T-helper 2 cell treated with Interferon-gamma antibody and Interleukin-4, amounts not matched to agents 5 μg/mL and 100 μg/mL, for 36 hours (primary cell): ENCODE results near the gene CELA2B.
"Not testable (repeated sequence)": the region's sequence is repeated elsewhere in the genome, so short reads cannot be mapped to it uniquely, and the experiment has no call there.

Experiments
- DNase-seq: peaks from one replicate; pipeline ENCODE4 v3.0.0; 2021; ENCODE audit warnings: low spot score
- H3K27ac Mint-ChIP-seq: one replicate; pipeline ENCODE4 v1.8.0; 2021; ENCODE audit warnings: mild to moderate bottlenecking, mixed read lengths
- H3K27me3 Mint-ChIP-seq: one replicate; pipeline ENCODE4 v1.8.0; 2021; ENCODE audit warnings: low read depth, mixed read lengths
- H3K36me3 Mint-ChIP-seq: one replicate; pipeline ENCODE4 v1.8.0; 2021; ENCODE audit warnings: low read depth, mixed read lengths
- H3K4me1 Mint-ChIP-seq: one replicate; pipeline ENCODE4 v1.8.0; 2021; ENCODE audit warnings: low read depth, mixed read lengths
- H3K4me3 Mint-ChIP-seq: one replicate; pipeline ENCODE4 v1.8.0; 2022; ENCODE audit warnings: mild to moderate bottlenecking, moderate library complexity, mixed read lengths
- H3K9me3 Mint-ChIP-seq: one replicate; pipeline ENCODE4 v1.8.0; 2021; ENCODE audit warnings: mixed read lengths

Gene CELA2B

GRCh38 chr1:15452866-15453571, 22.9 kb upstream of the CELA2B start:
- Mint-ChIP-seq H3K9me3 (no peaks in the 10 kb centered on the region), H3K4me1 (no peaks in the 10 kb centered on the region), H3K4me3 (no peak overlapping the region), H3K36me3 (no peaks in the 10 kb centered on the region), H3K27ac (no peak overlapping the region), H3K27me3 (peaks cover 4% of the 10 kb centered on the region)
- no peak for DNase-seq

- Mint-ChIP-seq H3K4me3 (no peak overlapping the region), H3K27me3 (peaks cover 4% of the 10 kb centered on the region), H3K9me3 (no peaks in the 10 kb centered on the region), H3K36me3 (no peaks in the 10 kb centered on the region), H3K27ac (no peak overlapping the region), H3K4me1 (no peaks in the 10 kb centered on the region)
- no peak for DNase-seq
Measured at GRCh38 chr1:15453734-15454133, 22.2 kb upstream of the CELA2B start.

GRCh38 chr1:15454256-15454655, 21.6 kb upstream of the CELA2B start:
- Mint-ChIP-seq H3K36me3 (no peaks in the 10 kb centered on the region), H3K4me1 (no peaks in the 10 kb centered on the region), H3K4me3 (no peak overlapping the region), H3K27ac (no peak overlapping the region), H3K9me3 (no peaks in the 10 kb centered on the region), H3K27me3 (peaks cover 4% of the 10 kb centered on the region)
- DNase-seq = no peak

GRCh38 chr1:15455522-15455921, 20.4 kb upstream of the CELA2B start:
- no peak for DNase-seq
- Mint-ChIP-seq H3K27ac (no peak overlapping the region), H3K27me3 (peaks cover 4% of the 10 kb centered on the region), H3K4me1 (no peaks in the 10 kb centered on the region), H3K9me3 (no peaks in the 10 kb centered on the region), H3K36me3 (no peaks in the 10 kb centered on the region), H3K4me3 (no peak overlapping the region)

- DNase-seq = no peak
- Mint-ChIP-seq H3K9me3 (no peaks in the 10 kb centered on the region), H3K4me3 (no peak within 1 kb of the TSS), H3K27ac (no peak within 1 kb of the TSS), H3K27me3 (no peaks in the 10 kb centered on the region), H3K4me1 (no peaks in the 10 kb centered on the region), H3K36me3 (no peaks in the 10 kb centered on the region)
Measured at GRCh38 chr1:15456313-15456954, 19.5 kb upstream of the CELA2B start, which contains the start of gene CELA2A. CELA2A (plus strand) TSS chr1:15456732; CDS start chr1:15456754, 22 bp downstream.

- no peaks in the 10 kb centered on the region for H3K9me3 Mint-ChIP-seq
- H3K4me1 Mint-ChIP-seq = no peaks in the 10 kb centered on the region
- no peak for DNase-seq
- no peaks in the 10 kb centered on the region for H3K27me3 Mint-ChIP-seq
- no peaks in the 10 kb centered on the region for H3K36me3 Mint-ChIP-seq
- H3K27ac Mint-ChIP-seq = no peak overlapping the region
- H3K4me3 Mint-ChIP-seq = no peak overlapping the region
Measured at GRCh38 chr1:15457585-15457984, 18.3 kb upstream of the CELA2B start.

GRCh38 chr1:15458388-15458787, 17.5 kb upstream of the CELA2B start:
- H3K27me3 Mint-ChIP-seq, H3K4me1 Mint-ChIP-seq, H3K4me3 Mint-ChIP-seq, DNase-seq, H3K27ac Mint-ChIP-seq, H3K9me3 Mint-ChIP-seq, H3K36me3 Mint-ChIP-seq: not testable (repeated sequence)

- DNase-seq = no peak
- H3K27ac Mint-ChIP-seq = no peak overlapping the region
- no peaks in the 10 kb centered on the region for H3K27me3 Mint-ChIP-seq
- H3K4me3 Mint-ChIP-seq = no peak overlapping the region
- H3K9me3 Mint-ChIP-seq = no peaks in the 10 kb centered on the region
- no peaks in the 10 kb centered on the region for H3K36me3 Mint-ChIP-seq
- no peaks in the 10 kb centered on the region for H3K4me1 Mint-ChIP-seq
Measured at GRCh38 chr1:15459771-15460707, 15.9 kb upstream of the CELA2B start.

- no peak for DNase-seq
- no peak overlapping the region for H3K27ac Mint-ChIP-seq
Measured at GRCh38 chr1:15460708-15461095, 15.2 kb upstream of the CELA2B start.

GRCh38 chr1:15463064-15463800, 12.7 kb upstream of the CELA2B start:
- not testable (repeated sequence) for H3K9me3 Mint-ChIP-seq, H3K4me3 Mint-ChIP-seq, DNase-seq, H3K36me3 Mint-ChIP-seq, H3K27me3 Mint-ChIP-seq, H3K27ac Mint-ChIP-seq, H3K4me1 Mint-ChIP-seq

More at GRCh38 chr1:15460708-15461095, 15.2 kb upstream of the CELA2B start:
- no peaks in the 10 kb centered on the region for H3K36me3 Mint-ChIP-seq
- H3K4me1 Mint-ChIP-seq = no peaks in the 10 kb centered on the region
- no peaks in the 10 kb centered on the region for H3K9me3 Mint-ChIP-seq
- no peaks in the 10 kb centered on the region for H3K27me3 Mint-ChIP-seq
- H3K4me3 Mint-ChIP-seq = no peak overlapping the region

- H3K4me3 Mint-ChIP-seq, H3K36me3 Mint-ChIP-seq, H3K4me1 Mint-ChIP-seq, DNase-seq, H3K9me3 Mint-ChIP-seq, H3K27me3 Mint-ChIP-seq, H3K27ac Mint-ChIP-seq: not testable (repeated sequence)
Measured at GRCh38 chr1:15463926-15464322, 12.0 kb upstream of the CELA2B start.

GRCh38 chr1:15465674-15466073, 10.2 kb upstream of the CELA2B start:
- no peaks in the 10 kb centered on the region for H3K36me3 Mint-ChIP-seq
- no peaks in the 10 kb centered on the region for H3K9me3 Mint-ChIP-seq
- H3K4me3 Mint-ChIP-seq = no peak overlapping the region
- H3K27me3 Mint-ChIP-seq = peaks cover 2% of the 10 kb centered on the region
- no peaks in the 10 kb centered on the region for H3K4me1 Mint-ChIP-seq
- no peak for DNase-seq
- H3K27ac Mint-ChIP-seq = no peak overlapping the region

- not testable (repeated sequence) for H3K36me3 Mint-ChIP-seq, H3K9me3 Mint-ChIP-seq, H3K4me3 Mint-ChIP-seq, H3K4me1 Mint-ChIP-seq, H3K27ac Mint-ChIP-seq, DNase-seq, H3K27me3 Mint-ChIP-seq
Measured at GRCh38 chr1:15466955-15467625, 8.8 kb upstream of the CELA2B start.
